H1 (cell line): ENCODE measurements around the gene FAT3. TPM values are rescaled to one million over a fixed set of nuclear protein-coding genes. Genes with fewer than 3 reads are reported as not detected.

Experiments used
- BCL11A ChIP-seq, 2 experiments: IDR thresholded peaks; one replicate each; pipeline ENCODE4 v1.6.1; 2011; ENCODE audit warnings: low read depth in 2 of 2, low read length in 2 of 2, mild to moderate bottlenecking in 2 of 2
- BRCA1 ChIP-seq: IDR thresholded peaks from 2 replicates; pipeline ENCODE4 v1.6.1; 2012; ENCODE audit warnings: low read depth, low read length, improper control_type of control experiment
- CBX8 ChIP-seq: fragments of 300-800, 300-1000 bp; sonication (generic); IDR thresholded peaks from 2 replicates; pipeline ENCODE4 v1.7.1; 2016; ENCODE audit warnings: low read depth, low read length, borderline replicate concordance
- polyA plus RNA-seq, 7 experiments: library from polyadenylated mRNA; depleted of rRNA in 3 of 7; stranded (reverse) in 5 of 7; unstranded in 2 of 7; fragments of >200 nt in 5 of 7; fragments of 200-250 nt in 2 of 7; gene quantifications; 1 replicate in 5 of 7; 2 replicates in 1 of 7; 4 replicates in 1 of 7; pipeline versions ENCODE4 v1.2.1 to v1.2.3, GENCODE V29; 2011 to 2013; ENCODE audit warnings: missing spikeins in 2 of 7, mixed read lengths in 2 of 7
- total RNA-seq: library from RNA; stranded (reverse); fragmentation: NEBNext Ultra II Directional; extraction: Animal tissue kit (Norgen Biotek cat#: 25700); gene quantifications from 2 replicates; pipeline ENCODE4 v1.2.1, GENCODE V29; 2021

Gene FAT3
- total and polyA plus RNA-seq, 2 of the 8 experiments (the other 6 are each of a cell fraction or from before 2014, with no cell fraction given): 7.2 to 18.4 TPM

- TF ChIP-seq BCL11A (IDR thresholded peaks at IDR 0.05; ENCODE audit: low read depth in 2 of 2, low read length in 2 of 2): no peak
- TF ChIP-seq CBX8: no peak
- TF ChIP-seq BRCA1: no peak
- TF ChIP-seq, all 59 proteins: peak for 2
Measured at GRCh38 chr11:92227230-92227814, 2.7 kb downstream of the FAT3 start (continued).
